GM18499 (cell line): Measurements from ENCODE around the gene ZNF341.

Experiments used
- ATAC-seq: cut with Tn5 transposase; IDR thresholded peaks from one replicate; pipeline ENCODE4 v1.9.1; 2021; ENCODE audit warnings: moderate number of reproducible peaks; ENCODE audit not compliant: insufficient read depth, unreplicated experiment

Gene ZNF341

GRCh38 chr20:33819456-33819855, 87.7 kb downstream of the ZNF341 start:
- no peak for ATAC-seq

- ATAC-seq, result no peak
Measured at GRCh38 chr20:33820362-33820761, 88.6 kb downstream of the ZNF341 start.

GRCh38 chr20:33821270-33821836, 89.6 kb downstream of the ZNF341 start:
- no peak for ATAC-seq

GRCh38 chr20:33822423-33822822, 90.6 kb downstream of the ZNF341 start:
- ATAC-seq, result no peak

GRCh38 chr20:33822991-33823390, 91.2 kb downstream of the ZNF341 start:
- no peak for ATAC-seq

- no peak for ATAC-seq
Measured at GRCh38 chr20:33824852-33825251, 93.1 kb downstream of the ZNF341 start.

GRCh38 chr20:33825340-33826269, 93.8 kb downstream of the ZNF341 start:
- ATAC-seq, result no peak

GRCh38 chr20:33826270-33826897, 94.6 kb downstream of the ZNF341 start:
- ATAC-seq, result no peak

GRCh38 chr20:33827109-33827508, 95.3 kb downstream of the ZNF341 start:
- no peak for ATAC-seq

- no peak for ATAC-seq
Measured at GRCh38 chr20:33827634-33828325, 96.0 kb downstream of the ZNF341 start.

GRCh38 chr20:33828326-33828844, 96.6 kb downstream of the ZNF341 start:
- ATAC-seq, result no peak

- ATAC-seq, result no peak
Measured at GRCh38 chr20:33828967-33829560, 97.3 kb downstream of the ZNF341 start.

- ATAC-seq, result no peak
Measured at GRCh38 chr20:33829636-33830035, 97.8 kb downstream of the ZNF341 start.

- ATAC-seq, result no peak
Measured at GRCh38 chr20:33830371-33830770, 98.6 kb downstream of the ZNF341 start.

- ATAC-seq, result no peak
Measured at GRCh38 chr20:33832103-33832804, 100.5 kb downstream of the ZNF341 start.

- ATAC-seq, result no peak
Measured at GRCh38 chr20:33833333-33833732, 101.5 kb downstream of the ZNF341 start.

GRCh38 chr20:33835615-33836172, 103.9 kb downstream of the ZNF341 start:
- no peak for ATAC-seq

- ATAC-seq, result no peak
Measured at GRCh38 chr20:33836277-33836676, 104.5 kb downstream of the ZNF341 start.
